HEK293 (cell line): Measurements from ENCODE around the gene STK35.
A peak's percentile ranks its signal among the peaks of the same experiment; 100 is the strongest.

ENCODE experiments used
- FEZF1 ChIP-seq: fragments of 450-650 bp; formaldehyde crosslinking; IDR thresholded peaks from 2 replicates; pipeline ENCODE4 v1.5.1; 2016; ENCODE audit warnings: missing biosample characterization, missing genetic modification characterization
- GFI1B ChIP-seq: fragments of 450-650 bp; formaldehyde crosslinking; IDR thresholded peaks from 2 replicates; pipeline ENCODE4 v1.5.1; 2016; ENCODE audit warnings: missing biosample characterization, missing genetic modification characterization
- GLI4 ChIP-seq: fragments of 450-650 bp; formaldehyde crosslinking; IDR thresholded peaks from 2 replicates; pipeline ENCODE4 v1.5.1; 2016; ENCODE audit warnings: missing biosample characterization, missing genetic modification characterization
- MYNN ChIP-seq: fragments of 450-650 bp; formaldehyde crosslinking; IDR thresholded peaks from 2 replicates; pipeline ENCODE4 v1.5.1; 2016; ENCODE audit warnings: missing biosample characterization, missing genetic modification characterization, borderline replicate concordance
- PRDM1 ChIP-seq: fragments of 450-650 bp; formaldehyde crosslinking; IDR thresholded peaks from 2 replicates; pipeline ENCODE4; 2016; ENCODE audit warnings: missing biosample characterization, missing genetic modification characterization
- RBAK ChIP-seq: fragments of 450-650 bp; formaldehyde crosslinking; IDR thresholded peaks from 2 replicates; pipeline ENCODE4 v1.5.1; 2016; ENCODE audit warnings: missing biosample characterization, missing genetic modification characterization
- SALL2 ChIP-seq: fragments of 450-650 bp; formaldehyde crosslinking; IDR thresholded peaks from 2 replicates; pipeline ENCODE4 v1.5.0; 2017; ENCODE audit warnings: missing biosample characterization, mild to moderate bottlenecking, missing genetic modification characterization, borderline replicate concordance
- SCRT1 ChIP-seq: fragments of 450-650 bp; formaldehyde crosslinking; IDR thresholded peaks from 2 replicates; pipeline ENCODE4 v1.5.1; 2016; ENCODE audit warnings: missing biosample characterization, missing genetic modification characterization, borderline replicate concordance
- SCRT2 ChIP-seq: fragments of 450-650 bp; formaldehyde crosslinking; IDR thresholded peaks from 2 replicates; pipeline ENCODE4 v1.5.1; 2016; ENCODE audit warnings: missing biosample characterization, missing genetic modification characterization
- TRIM28 ChIP-seq: IDR thresholded peaks from 2 replicates; pipeline ENCODE4 v1.6.1; 2011; ENCODE audit warnings: low read length, control low read depth, borderline replicate concordance
- YY1 ChIP-seq: fragments of 450-650 bp; formaldehyde crosslinking; IDR thresholded peaks from 2 replicates; pipeline ENCODE4 v1.5.1; 2018; ENCODE audit warnings: missing biosample characterization, missing genetic modification characterization
- ZBTB17 ChIP-seq: fragments of 450-650 bp; formaldehyde crosslinking; IDR thresholded peaks from 2 replicates; pipeline ENCODE4 v1.5.1; 2016; ENCODE audit warnings: missing biosample characterization, missing genetic modification characterization
- ZBTB48 ChIP-seq: fragments of 450-650 bp; formaldehyde crosslinking; IDR thresholded peaks from 2 replicates; pipeline ENCODE4 v1.5.1; 2016; ENCODE audit warnings: missing biosample characterization, missing genetic modification characterization
- ZEB2 ChIP-seq: fragments of 450-650 bp; formaldehyde crosslinking; IDR thresholded peaks from 2 replicates; pipeline ENCODE4 v1.5.1; 2016; ENCODE audit warnings: missing biosample characterization, missing genetic modification characterization
- ZFP37 ChIP-seq: fragments of 450-650 bp; formaldehyde crosslinking; IDR thresholded peaks from 2 replicates; pipeline ENCODE4 v1.5.1; 2016; ENCODE audit warnings: missing biosample characterization, missing genetic modification characterization
- ZNF121 ChIP-seq: fragments of 450-650 bp; formaldehyde crosslinking; IDR thresholded peaks from 2 replicates; pipeline ENCODE4 v1.5.1; 2016; ENCODE audit warnings: missing biosample characterization, missing genetic modification characterization
- ZNF140 ChIP-seq: fragments of 450-650 bp; formaldehyde crosslinking; IDR thresholded peaks from 2 replicates; pipeline ENCODE4 v1.5.1; 2016; ENCODE audit warnings: missing biosample characterization, missing genetic modification characterization
- ZNF146 ChIP-seq: fragments of 450-650 bp; formaldehyde crosslinking; IDR thresholded peaks from 2 replicates; pipeline ENCODE4 v1.5.1; 2016; ENCODE audit warnings: missing biosample characterization, missing genetic modification characterization
- ZNF148 ChIP-seq: fragments of 450-650 bp; formaldehyde crosslinking; IDR thresholded peaks from 2 replicates; pipeline ENCODE4 v1.5.0; 2017; ENCODE audit warnings: missing biosample characterization, missing genetic modification characterization, borderline replicate concordance
- ZNF169 ChIP-seq: fragments of 450-650 bp; formaldehyde crosslinking; IDR thresholded peaks from 2 replicates; pipeline ENCODE4 v1.5.1; 2016; ENCODE audit warnings: missing biosample characterization, missing genetic modification characterization
- ZNF2 ChIP-seq: fragments of 450-650 bp; formaldehyde crosslinking; IDR thresholded peaks from 2 replicates; pipeline ENCODE4 v1.5.1; 2016; ENCODE audit warnings: missing biosample characterization, missing genetic modification characterization
- ZNF26 ChIP-seq: fragments of 450-650 bp; formaldehyde crosslinking; IDR thresholded peaks from 2 replicates; pipeline ENCODE4 v1.5.1; 2016; ENCODE audit warnings: missing biosample characterization, missing genetic modification characterization
- ZNF292 ChIP-seq: fragments of 450-650 bp; formaldehyde crosslinking; IDR thresholded peaks from 2 replicates; pipeline ENCODE4 v1.5.1; 2016; ENCODE audit warnings: low read depth, missing biosample characterization, missing genetic modification characterization, borderline replicate concordance
- ZNF350 ChIP-seq: fragments of 450-650 bp; formaldehyde crosslinking; IDR thresholded peaks from 2 replicates; pipeline ENCODE4 v1.5.0; 2017; ENCODE audit warnings: missing biosample characterization, mild to moderate bottlenecking, missing genetic modification characterization
- ZNF404 ChIP-seq: fragments of 450-650 bp; formaldehyde crosslinking; IDR thresholded peaks from 2 replicates; pipeline ENCODE4 v1.5.1; 2017; ENCODE audit warnings: missing biosample characterization, missing genetic modification characterization
- ZNF560 ChIP-seq: fragments of 450-650 bp; formaldehyde crosslinking; IDR thresholded peaks from 2 replicates; pipeline ENCODE4 v1.5.1; 2017; ENCODE audit warnings: missing biosample characterization, missing genetic modification characterization, borderline replicate concordance
- ZNF585B ChIP-seq: fragments of 450-650 bp; formaldehyde crosslinking; IDR thresholded peaks from 2 replicates; pipeline ENCODE4 v1.5.1; 2016; ENCODE audit warnings: missing biosample characterization, missing genetic modification characterization
- ZNF624 ChIP-seq: fragments of 450-650 bp; formaldehyde crosslinking; IDR thresholded peaks from 2 replicates; pipeline ENCODE4 v1.5.1; 2017; ENCODE audit warnings: missing biosample characterization, missing genetic modification characterization
- ZNF776 ChIP-seq: fragments of 450-650 bp; formaldehyde crosslinking; IDR thresholded peaks from 2 replicates; pipeline ENCODE4 v1.5.0; 2017; ENCODE audit warnings: missing biosample characterization, missing genetic modification characterization, borderline replicate concordance
- ZSCAN16 ChIP-seq: fragments of 450-650 bp; formaldehyde crosslinking; IDR thresholded peaks from 2 replicates; pipeline ENCODE4 v1.5.1; 2016; ENCODE audit warnings: missing biosample characterization, missing genetic modification characterization
- ZSCAN30 ChIP-seq: fragments of 450-650 bp; IDR thresholded peaks from 2 replicates; pipeline ENCODE4 v1.5.1; 2018; ENCODE audit warnings: missing biosample characterization, mild to moderate bottlenecking, missing genetic modification characterization, moderate library complexity
- TF ChIP-seq, protein P1 (sequence below): fragments of 450-650 bp; formaldehyde crosslinking; IDR thresholded peaks from 2 replicates; pipeline ENCODE4 v1.5.1; 2016; ENCODE audit warnings: missing biosample characterization, missing genetic modification characterization
- TF ChIP-seq, protein P2 (sequence below): fragments of 450-650 bp; formaldehyde crosslinking; optimal IDR thresholded peaks from 2 replicates; pipeline ENCODE3; 2016; ENCODE audit warnings: missing biosample characterization, mild to moderate bottlenecking, missing genetic modification characterization

STK35 gene

GRCh38 chr20:2102585-2103460 is 1.2 kb downstream of the STK35 start (continued):
- TF ChIP-seq SCRT1 (no peak), ZNF121 (tag by site-specific recombination) (no peak), ZNF169 (tag by site-specific recombination) (no peak), ZNF2 (tag by site-specific recombination) (no peak; the same call in 1 of the 2 replicates), GFI1B (tag by site-specific recombination) (no peak), ZSCAN30 (no peak), ZNF146 (tag by site-specific recombination) (no peak), ZNF292 (tag by site-specific recombination) (no peak), TRIM28 (no peak), FEZF1 (tag by site-specific recombination) (no peak), ZNF776 (tag by site-specific recombination) (no peak), GLI4 (tag by site-specific recombination) (no peak), ZNF624 (tag by site-specific recombination) (no peak), ZNF350 (tag by site-specific recombination) (no peak), ZNF560 (tag by site-specific recombination) (no peak), ZBTB17 (tag by site-specific recombination) (no peak), ZNF148 (tag by site-specific recombination) (no peak), ZNF140 (tag by site-specific recombination) (no peak), MYNN (tag by site-specific recombination) (no peak), SALL2 (tag by site-specific recombination) (no peak), ZNF404 (tag by site-specific recombination) (no peak), RBAK (no peak), ZSCAN16 (tag by site-specific recombination) (no peak), ZEB2 (peak; percentile 9; the same call in 1 of the 2 replicates), SCRT2 (no peak), YY1 (peak; percentile 36; the same call in 1 of the 2 replicates), ZNF585B (no peak), PRDM1 (tag by site-specific recombination) (no peak), ZFP37 (no peak), ZBTB48 (tag by site-specific recombination) (no peak), ZNF26 (tag by site-specific recombination) (no peak)
- TF ChIP-seq, protein P1, sequence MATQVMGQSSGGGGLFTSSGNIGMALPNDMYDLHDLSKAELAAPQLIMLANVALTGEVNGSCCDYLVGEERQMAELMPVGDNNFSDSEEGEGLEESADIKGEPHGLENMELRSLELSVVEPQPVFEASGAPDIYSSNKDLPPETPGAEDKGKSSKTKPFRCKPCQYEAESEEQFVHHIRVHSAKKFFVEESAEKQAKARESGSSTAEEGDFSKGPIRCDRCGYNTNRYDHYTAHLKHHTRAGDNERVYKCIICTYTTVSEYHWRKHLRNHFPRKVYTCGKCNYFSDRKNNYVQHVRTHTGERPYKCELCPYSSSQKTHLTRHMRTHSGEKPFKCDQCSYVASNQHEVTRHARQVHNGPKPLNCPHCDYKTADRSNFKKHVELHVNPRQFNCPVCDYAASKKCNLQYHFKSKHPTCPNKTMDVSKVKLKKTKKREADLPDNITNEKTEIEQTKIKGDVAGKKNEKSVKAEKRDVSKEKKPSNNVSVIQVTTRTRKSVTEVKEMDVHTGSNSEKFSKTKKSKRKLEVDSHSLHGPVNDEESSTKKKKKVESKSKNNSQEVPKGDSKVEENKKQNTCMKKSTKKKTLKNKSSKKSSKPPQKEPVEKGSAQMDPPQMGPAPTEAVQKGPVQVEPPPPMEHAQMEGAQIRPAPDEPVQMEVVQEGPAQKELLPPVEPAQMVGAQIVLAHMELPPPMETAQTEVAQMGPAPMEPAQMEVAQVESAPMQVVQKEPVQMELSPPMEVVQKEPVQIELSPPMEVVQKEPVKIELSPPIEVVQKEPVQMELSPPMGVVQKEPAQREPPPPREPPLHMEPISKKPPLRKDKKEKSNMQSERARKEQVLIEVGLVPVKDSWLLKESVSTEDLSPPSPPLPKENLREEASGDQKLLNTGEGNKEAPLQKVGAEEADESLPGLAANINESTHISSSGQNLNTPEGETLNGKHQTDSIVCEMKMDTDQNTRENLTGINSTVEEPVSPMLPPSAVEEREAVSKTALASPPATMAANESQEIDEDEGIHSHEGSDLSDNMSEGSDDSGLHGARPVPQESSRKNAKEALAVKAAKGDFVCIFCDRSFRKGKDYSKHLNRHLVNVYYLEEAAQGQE (tag by site-specific recombination) = no peak
- TF ChIP-seq, protein P2, sequence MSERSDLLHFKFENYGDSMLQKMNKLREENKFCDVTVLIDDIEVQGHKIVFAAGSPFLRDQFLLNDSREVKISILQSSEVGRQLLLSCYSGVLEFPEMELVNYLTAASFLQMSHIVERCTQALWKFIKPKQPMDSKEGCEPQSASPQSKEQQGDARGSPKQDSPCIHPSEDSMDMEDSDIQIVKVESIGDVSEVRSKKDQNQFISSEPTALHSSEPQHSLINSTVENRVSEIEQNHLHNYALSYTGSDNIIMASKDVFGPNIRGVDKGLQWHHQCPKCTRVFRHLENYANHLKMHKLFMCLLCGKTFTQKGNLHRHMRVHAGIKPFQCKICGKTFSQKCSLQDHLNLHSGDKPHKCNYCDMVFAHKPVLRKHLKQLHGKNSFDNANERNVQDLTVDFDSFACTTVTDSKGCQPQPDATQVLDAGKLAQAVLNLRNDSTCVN (tag by site-specific recombination) = peak; percentile 65
